Mucosa of descending colon (tissue), 3 donors: ENCODE data around the gene MAST4. TPM values are rescaled to one million over a fixed set of nuclear protein-coding genes. Genes with fewer than 3 reads are reported as not detected.

Experiments used
- ATAC-seq: fragments of 200-7000 bp; cut with Tn5 transposase; one replicate; pipeline ENCODE4 v1.9.1; 2020; ENCODE audit warnings: mild to moderate bottlenecking, moderate library complexity
- DNase-seq, 3 donors: peaks; one replicate each; pipeline ENCODE4 v3.0.0-alpha.2; 2020
- H3K36me3 ChIP-seq: fragments of 200-600 bp; one replicate; pipeline ENCODE4 v1.8.0; 2021; ENCODE audit warnings: low read depth, mild to moderate bottlenecking
- H3K4me1 ChIP-seq: fragments of 200-600 bp; one replicate; pipeline ENCODE4 v1.8.0; 2021; ENCODE audit warnings: low read depth, mild to moderate bottlenecking
- H3K4me3 ChIP-seq: fragments of 200-600 bp; one replicate; pipeline ENCODE4 v1.8.0; 2021; ENCODE audit warnings: mild to moderate bottlenecking
- H3K9me3 ChIP-seq: fragments of 200-600 bp; one replicate; pipeline ENCODE4 v1.8.0; 2021; ENCODE audit warnings: mild to moderate bottlenecking
- intact Hi-C, 2 donors: fragments of 100-400 bp; cut with DNase I in 1 of 2; cut with micrococcal nuclease in 1 of 2; formaldehyde crosslinking; loops; one replicate each; pipeline versions ENCODE4 v1.11.0 to v1.11.1; 2022; cut with DNase I, micrococcal nuclease
- total RNA-seq, 3 donors: library from RNA; stranded (reverse); fragmentation: NEBNext Ultra II Directional in 2 of 3; extraction: Animal tissue kit (Norgen Biotek cat#: 25700) in 2 of 3; gene quantifications; one replicate each; pipeline versions ENCODE4 v1.2.1 to v1.2.4, GENCODE V29; 2021 to 2023
- TF ChIP-seq, protein P1 (sequence below): fragments of 200-600 bp; IDR thresholded peaks from one replicate; pipeline ENCODE4 v1.8.0; 2022; ENCODE audit warnings: antibody characterized with exemption, mild to moderate bottlenecking
- donor health status: DM: no; HTN: no; CAD: no; lungs with moderate emphysema.
- donor health status: DM: no; HTN: no; CAD: no.
- donor health status: DM: no; HTN: yes; CAD: no.

MAST4 gene
- total RNA-seq, 3 donors from 2014 or later: 16.2 to 34.0 (median 22.5) TPM

DNA sequence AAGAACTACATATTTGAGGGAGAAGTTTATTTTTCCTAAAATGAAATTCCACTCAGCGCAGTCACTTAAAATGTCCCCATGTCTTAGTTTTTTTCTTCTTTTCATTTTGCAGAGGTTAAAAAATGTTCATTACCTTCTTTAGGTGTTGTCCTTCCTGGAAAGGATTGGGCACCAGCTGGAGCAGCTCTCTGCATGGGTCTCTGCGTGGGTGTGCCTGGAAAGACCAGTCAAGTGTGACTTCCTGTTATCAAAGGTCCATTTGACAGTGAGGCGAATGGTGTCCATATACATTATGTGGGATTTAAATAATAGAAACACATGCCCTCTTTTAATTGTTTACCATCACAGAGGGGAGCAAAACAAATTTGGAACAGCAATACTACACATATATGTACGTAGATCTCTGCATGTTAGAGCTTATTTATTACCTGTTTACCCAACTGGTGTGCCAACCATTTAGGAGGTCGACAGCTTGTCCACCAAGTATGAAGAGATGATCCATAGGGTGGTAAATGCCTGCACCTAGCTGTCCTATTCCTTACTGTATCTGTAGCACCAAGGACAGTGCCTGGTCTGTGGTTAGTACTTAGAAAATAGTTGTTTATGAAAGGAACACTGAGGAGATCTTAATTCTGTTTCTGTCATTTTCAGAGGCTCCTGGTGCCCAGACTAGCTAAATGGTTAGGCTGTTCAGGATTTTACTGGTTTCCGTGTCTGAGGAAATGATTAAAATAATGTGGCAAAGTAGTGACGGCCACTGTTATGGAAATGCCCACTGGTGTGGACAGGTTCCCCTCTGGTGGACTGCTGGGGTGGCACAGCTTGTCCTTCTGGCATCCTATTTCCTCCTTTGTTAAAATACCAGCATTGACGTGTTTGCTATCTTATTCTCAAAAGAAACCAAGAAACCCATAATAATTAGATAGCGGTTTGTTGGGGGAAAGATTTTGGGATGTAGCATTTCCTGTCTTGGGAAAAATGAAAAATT is 200.4 kb downstream of the MAST4 start:
- Histone ChIP-seq H3K4me1 (no peaks in the 10 kb centered on the region), H3K9me3 (no peaks in the 10 kb centered on the region), H3K36me3 (no peaks in the 10 kb centered on the region), H3K4me3 (no peak overlapping the region)
- DNase-seq: no peak
- ATAC-seq: no peak
- intact Hi-C loops: no loop called here
- TF ChIP-seq, protein P1, sequence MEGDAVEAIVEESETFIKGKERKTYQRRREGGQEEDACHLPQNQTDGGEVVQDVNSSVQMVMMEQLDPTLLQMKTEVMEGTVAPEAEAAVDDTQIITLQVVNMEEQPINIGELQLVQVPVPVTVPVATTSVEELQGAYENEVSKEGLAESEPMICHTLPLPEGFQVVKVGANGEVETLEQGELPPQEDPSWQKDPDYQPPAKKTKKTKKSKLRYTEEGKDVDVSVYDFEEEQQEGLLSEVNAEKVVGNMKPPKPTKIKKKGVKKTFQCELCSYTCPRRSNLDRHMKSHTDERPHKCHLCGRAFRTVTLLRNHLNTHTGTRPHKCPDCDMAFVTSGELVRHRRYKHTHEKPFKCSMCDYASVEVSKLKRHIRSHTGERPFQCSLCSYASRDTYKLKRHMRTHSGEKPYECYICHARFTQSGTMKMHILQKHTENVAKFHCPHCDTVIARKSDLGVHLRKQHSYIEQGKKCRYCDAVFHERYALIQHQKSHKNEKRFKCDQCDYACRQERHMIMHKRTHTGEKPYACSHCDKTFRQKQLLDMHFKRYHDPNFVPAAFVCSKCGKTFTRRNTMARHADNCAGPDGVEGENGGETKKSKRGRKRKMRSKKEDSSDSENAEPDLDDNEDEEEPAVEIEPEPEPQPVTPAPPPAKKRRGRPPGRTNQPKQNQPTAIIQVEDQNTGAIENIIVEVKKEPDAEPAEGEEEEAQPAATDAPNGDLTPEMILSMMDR: no peak

GRCh38 chr5:66802941-66803340 is 206.7 kb downstream of the MAST4 start:
- no peak for ATAC-seq
- H3K9me3 ChIP-seq: no peaks in the 10 kb centered on the region
- intact Hi-C loops: no loop called here

DNA sequence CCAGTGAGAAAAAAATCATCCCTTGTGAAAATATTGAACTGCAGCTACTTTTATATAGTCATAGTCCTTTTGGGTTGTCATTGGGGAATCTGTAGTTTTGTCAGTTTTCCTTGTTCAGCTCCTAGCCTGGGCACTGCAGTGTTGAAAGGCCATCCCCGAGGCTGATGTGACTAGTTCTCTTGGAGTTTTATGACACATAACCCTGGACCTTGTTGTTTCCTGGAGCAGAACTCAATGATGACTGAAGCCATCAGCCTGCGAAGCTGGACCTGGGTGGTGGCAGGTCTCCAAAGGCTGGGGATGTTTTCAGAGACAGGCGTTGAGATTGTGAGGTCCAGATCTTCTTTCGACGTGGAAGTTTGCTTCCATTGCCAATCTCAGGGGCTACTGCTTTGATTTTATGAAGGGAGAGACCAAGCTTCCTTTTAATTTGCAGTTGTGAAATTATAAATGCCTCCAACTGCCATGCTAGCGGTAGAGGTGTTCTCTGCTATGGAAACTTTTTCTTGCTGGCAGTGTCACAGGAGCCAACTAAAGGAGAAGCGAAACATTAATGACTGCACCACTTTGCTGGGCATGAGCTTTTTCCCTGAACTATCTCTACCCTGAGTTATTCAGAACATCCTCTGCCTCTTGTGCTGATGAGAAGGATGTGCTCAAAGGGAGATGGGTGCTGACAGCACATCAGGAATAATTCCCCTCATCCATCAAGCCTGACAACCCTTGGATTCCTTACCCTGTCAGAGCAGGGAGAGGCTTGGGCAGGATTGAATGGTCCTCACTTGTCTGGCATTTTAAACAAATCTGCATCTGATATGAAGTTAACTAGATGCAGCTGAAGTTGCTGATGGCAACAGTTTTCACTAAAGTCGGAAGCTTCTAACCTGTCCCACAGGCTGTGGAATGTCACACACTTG is 209.6 kb downstream of the MAST4 start:
- Histone ChIP-seq H3K36me3 (no peaks in the 10 kb centered on the region), H3K9me3 (no peaks in the 10 kb centered on the region), H3K4me1 (no peaks in the 10 kb centered on the region), H3K4me3 (no peak overlapping the region)
- TF ChIP-seq, protein P1: no peak
- intact Hi-C loops: no loop called here
- ATAC-seq: no peak
- DNase-seq: no peak

More at GRCh38 chr5:66802941-66803340, 206.7 kb downstream of the MAST4 start:
- Histone ChIP-seq H3K4me3 (no peak overlapping the region), H3K4me1 (no peaks in the 10 kb centered on the region), H3K36me3 (no peaks in the 10 kb centered on the region)
- TF ChIP-seq, protein P1: no peak
- DNase-seq: no peak

GRCh38 chr5:66807743-66808142 is 211.6 kb downstream of the MAST4 start:
- no peaks in the 10 kb centered on the region for H3K36me3 ChIP-seq
- H3K9me3 ChIP-seq: no peaks in the 10 kb centered on the region
- ATAC-seq: peak; percentile 73
- H3K4me3 ChIP-seq: no peak overlapping the region
- TF ChIP-seq, protein P1: no peak
- H3K4me1 ChIP-seq: no peaks in the 10 kb centered on the region
- DNase-seq: peak in 1 of 3 donors; percentile 38
- intact Hi-C loops: no loop called here

GRCh38 chr5:66808663-66809062 is 212.5 kb downstream of the MAST4 start:
- Histone ChIP-seq H3K9me3 (no peaks in the 10 kb centered on the region), H3K4me1 (no peaks in the 10 kb centered on the region), H3K4me3 (no peak overlapping the region), H3K36me3 (no peaks in the 10 kb centered on the region)
- ATAC-seq: no peak
- TF ChIP-seq, protein P1: no peak
- no peak for DNase-seq
- intact Hi-C loops: no loop called here
